GM18505 (cell line): Measurements from ENCODE around the gene SLC45A1.
"Not testable (repeated sequence)": the region's sequence is repeated elsewhere in the genome, so short reads cannot be mapped to it uniquely, and the experiment has no call there.

Experiments used
- ATAC-seq: cut with Tn5 transposase; IDR thresholded peaks from one replicate; pipeline ENCODE4 v1.9.1; 2021; ENCODE audit not compliant: unreplicated experiment
- POLR2A ChIP-seq: IDR thresholded peaks from 4 replicates; pipeline ENCODE4 v1.6.1; 2011; ENCODE audit warnings: borderline replicate concordance; ENCODE audit not compliant: insufficient read depth, insufficient read length; ENCODE audit errors: extremely low read depth

Gene SLC45A1

DNA sequence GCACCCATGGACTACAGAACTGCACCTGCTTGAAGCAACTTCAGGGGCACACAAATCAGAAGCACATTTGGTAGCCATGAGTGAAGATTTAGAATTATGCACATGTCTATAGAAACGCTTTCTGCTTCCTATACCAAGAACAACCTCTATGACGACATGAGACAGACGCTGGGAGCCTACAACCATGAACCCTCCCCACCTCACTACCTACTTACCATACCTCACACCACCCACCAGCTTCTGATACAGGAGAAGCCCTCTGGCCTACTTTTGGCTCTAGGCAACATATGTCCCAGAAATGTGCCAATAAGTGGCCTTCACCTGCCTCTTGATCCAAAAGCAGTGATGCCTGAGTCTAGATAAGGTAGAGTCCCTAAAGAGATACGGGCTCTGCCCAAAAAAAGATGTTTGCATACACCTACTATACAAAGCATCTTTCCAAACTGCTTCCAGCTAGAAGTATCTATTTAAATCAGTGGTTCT is 58.5 kb downstream of the SLC45A1 start:
- TF ChIP-seq POLR2A: no peak
- no peak for ATAC-seq

GRCh38 chr1:8377271-8377981 is 59.5 kb downstream of the SLC45A1 start:
- no peak for TF ChIP-seq POLR2A
- no peak for ATAC-seq

GRCh38 chr1:8378178-8378577 is 60.3 kb downstream of the SLC45A1 start:
- ATAC-seq: no peak
- no peak for TF ChIP-seq POLR2A

DNA sequence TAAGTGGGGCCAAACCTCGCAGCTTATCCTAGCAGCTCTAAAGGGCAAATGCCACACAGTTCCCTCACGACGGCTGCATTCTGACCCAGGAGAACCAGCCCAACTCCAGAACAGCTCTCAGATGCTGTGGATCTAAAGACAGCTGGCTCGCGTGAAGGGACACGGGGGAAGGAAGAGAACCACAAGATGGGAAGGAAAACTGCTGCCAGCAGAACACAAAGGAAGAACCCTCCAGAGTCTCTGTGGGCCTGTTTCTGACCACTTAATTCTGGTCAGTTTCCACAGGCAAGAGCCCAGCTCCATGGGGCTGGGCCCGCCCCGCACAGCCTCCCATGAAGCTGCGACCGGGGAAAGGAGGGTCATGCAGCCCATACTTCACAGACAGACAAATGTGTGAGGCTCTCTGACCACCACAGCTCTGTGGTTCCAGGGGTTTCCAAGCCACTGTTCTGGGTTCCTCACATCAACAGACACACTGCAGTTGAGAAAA is 61.1 kb downstream of the SLC45A1 start:
- no peak for ATAC-seq
- TF ChIP-seq POLR2A: no peak

DNA sequence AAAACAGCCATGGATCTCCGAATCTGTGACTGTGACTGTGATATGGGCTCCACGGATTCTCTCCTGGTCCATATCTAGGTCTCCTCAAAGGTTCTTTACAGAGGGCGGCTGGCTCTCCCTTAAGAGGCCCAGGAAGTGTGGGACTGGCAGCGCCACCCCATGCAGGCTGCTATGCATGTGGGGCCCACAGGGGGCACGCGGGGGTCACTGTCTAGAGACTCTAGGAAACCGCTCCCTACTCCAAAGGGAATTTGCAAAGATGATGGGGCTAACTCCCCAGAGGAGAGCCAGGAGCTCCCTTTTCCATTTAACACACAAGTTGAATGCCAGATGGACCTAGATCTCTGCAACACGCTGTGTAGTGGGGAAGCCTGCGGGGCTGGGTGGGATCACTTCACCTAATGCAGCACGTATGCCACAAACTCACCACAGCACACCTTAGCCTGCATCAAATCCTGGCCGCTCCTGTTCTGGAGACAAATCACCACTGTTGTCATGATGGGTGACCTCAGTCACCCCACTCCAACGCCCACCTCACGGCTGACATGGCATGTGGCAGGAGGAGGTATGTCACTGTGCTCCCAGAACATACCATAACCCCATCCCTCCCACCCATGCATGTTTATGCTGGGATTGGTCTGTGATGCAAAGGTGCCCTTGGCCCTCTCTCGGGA is 61.7 kb downstream of the SLC45A1 start:
- ATAC-seq: no peak
- TF ChIP-seq POLR2A: no peak

GRCh38 chr1:8380310-8380709 is 62.4 kb downstream of the SLC45A1 start:
- ATAC-seq: not testable (repeated sequence)

GRCh38 chr1:8381618-8382017 is 63.7 kb downstream of the SLC45A1 start:
- no peak for TF ChIP-seq POLR2A
- no peak for ATAC-seq

- ATAC-seq: no peak
- TF ChIP-seq POLR2A: no peak
These were observed 64.2 kb downstream of the SLC45A1 start for GRCh38 chr1:8382051-8382505.

DNA sequence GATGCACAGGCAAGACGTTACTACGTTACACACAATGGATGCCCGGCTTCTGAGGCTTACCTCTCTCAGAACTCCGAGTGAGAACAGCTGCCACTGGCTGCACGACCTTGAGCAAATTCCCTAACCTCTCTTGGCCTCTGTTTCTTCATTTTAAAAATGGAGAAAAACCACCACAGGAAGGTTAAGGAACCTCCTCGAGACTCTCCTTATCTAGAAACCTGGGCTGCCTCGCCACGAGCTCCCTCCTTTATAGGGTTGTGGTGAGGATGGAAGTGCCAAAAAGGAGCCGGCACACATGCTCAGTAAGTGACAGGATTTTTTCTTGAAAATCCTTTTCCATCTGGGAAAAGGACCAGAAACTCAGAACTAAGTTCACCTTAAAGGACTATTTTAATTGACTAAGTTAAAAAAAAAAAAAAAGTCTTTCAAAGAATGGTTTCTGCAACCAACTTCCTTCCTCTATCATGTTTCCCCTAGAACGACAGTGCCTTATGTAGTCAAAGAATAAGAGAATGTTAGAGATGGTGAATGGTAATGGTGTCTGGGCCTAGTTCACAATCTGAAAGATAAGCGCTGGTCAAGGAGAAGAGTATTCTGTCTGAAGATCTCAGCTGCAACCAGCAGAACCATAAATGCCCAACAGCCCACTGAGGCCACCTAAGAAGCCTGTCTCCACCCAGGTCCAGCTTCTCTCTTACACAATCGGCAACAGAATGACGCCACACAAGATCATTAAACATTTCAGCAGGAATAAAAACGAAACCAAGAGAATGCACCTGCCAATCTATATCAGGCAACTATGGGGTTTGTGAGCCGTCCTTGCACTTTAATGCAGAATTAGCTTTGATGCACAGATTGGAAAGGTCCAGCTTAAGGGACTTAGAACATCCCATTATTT is 64.9 kb downstream of the SLC45A1 start:
- no peak for ATAC-seq
- TF ChIP-seq POLR2A: no peak

GRCh38 chr1:8384088-8384487 is 66.2 kb downstream of the SLC45A1 start:
- no peak for TF ChIP-seq POLR2A

GRCh38 chr1:8384577-8384976 is 66.7 kb downstream of the SLC45A1 start:
- ATAC-seq: no peak
- TF ChIP-seq POLR2A: no peak

More at GRCh38 chr1:8384088-8384487, 66.2 kb downstream of the SLC45A1 start:
- ATAC-seq: no peak

DNA sequence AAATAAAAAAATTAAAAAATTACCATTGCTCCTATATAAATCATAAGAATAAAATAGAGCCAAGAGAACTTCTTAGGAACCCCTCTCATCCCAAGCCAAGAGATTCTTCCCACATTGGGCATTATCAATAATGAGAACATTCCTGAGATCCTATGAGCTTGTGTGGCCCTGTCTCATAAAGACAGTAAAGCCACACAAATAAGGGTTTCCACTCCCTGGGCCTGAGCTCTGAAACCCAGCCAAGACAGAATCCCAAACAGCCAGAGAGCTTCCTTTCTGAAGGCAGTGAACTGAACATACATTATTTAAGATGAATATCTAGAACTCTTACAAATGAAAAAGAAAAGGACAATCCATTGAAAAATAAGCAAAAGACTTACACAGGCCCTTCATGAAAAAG is 68.3 kb downstream of the SLC45A1 start:
- ATAC-seq: no peak
- TF ChIP-seq POLR2A: no peak
